Panc1 (cell line): ENCODE results near the gene HIF1A. TPM values are rescaled to one million over a fixed set of nuclear protein-coding genes. Genes with fewer than 3 reads are reported as not detected.
A peak's percentile ranks its signal among the peaks of the same experiment; 100 is the strongest.

Experiments used
- ATAC-seq: fragments of 200-7000 bp; cut with Tn5 transposase; 2 replicates; pipeline ENCODE4 v1.9.1; 2020; ENCODE audit warnings: mild to moderate bottlenecking, moderate library complexity
- BruUV-seq: library from RNA; stranded (reverse); fragments of 400-500 nt; replicated peaks from 2 replicates; lab custom pipeline; 2021; lab: Mats Ljungman, UMichigan
- CTCF ChIA-PET: fragments of 300-600 bp; sonication (Branson Sonifier 250); formaldehyde crosslinking; loops from one replicate; lab custom pipeline; 2022; ENCODE audit warnings: antibody characterized with exemption; lab: Charles Lee
- POLR2A ChIA-PET: fragments of 300-600 bp; sonication (Branson Sonifier 250); formaldehyde crosslinking; loops from one replicate; lab custom pipeline; 2022; ENCODE audit warnings: antibody characterized with exemption; lab: Charles Lee
- DNase-seq: peaks from one replicate; pipeline ENCODE4 v3.0.0-alpha.2; 2010; ENCODE audit warnings: low read depth, low spot score
- H3K27ac ChIP-seq: 2 replicates; pipeline ENCODE4 v1.5.1; 2011; ENCODE audit warnings: mild to moderate bottlenecking, low read length, inconsistent platforms
- H3K27me3 ChIP-seq: fragments of 200-500 bp; sonication (Bioruptor generic); 2 replicates; pipeline ENCODE4 v1.6.0; 2014; ENCODE audit warnings: low read length, inconsistent platforms; ENCODE audit not compliant: control insufficient read depth, insufficient read depth
- H3K36me3 ChIP-seq: fragments of 200-500 bp; sonication (Bioruptor generic); 2 replicates; pipeline ENCODE4 v1.5.1; 2014; ENCODE audit warnings: inconsistent platforms, mild to moderate bottlenecking, low read length, moderate library complexity; ENCODE audit not compliant: control insufficient read depth, insufficient read depth
- H3K4me1 ChIP-seq: 2 replicates; pipeline ENCODE4 v1.5.1; 2011; ENCODE audit warnings: inconsistent platforms, mild to moderate bottlenecking, low read length, moderate library complexity; ENCODE audit not compliant: control insufficient read depth, insufficient read depth
- H3K4me3 ChIP-seq, 2 experiments: 2 replicates each; pipeline ENCODE4 v1.5.1; 2011 to 2012; ENCODE audit warnings: low read depth in 2 of 2, low read length in 2 of 2, mild to moderate bottlenecking in 2 of 2, inconsistent platforms in 1 of 2, moderate library complexity in 1 of 2
- H3K9me3 ChIP-seq: fragments of 200-500 bp; sonication (Bioruptor generic); 2 replicates; pipeline ENCODE4 v1.5.1; 2014; ENCODE audit warnings: low read depth, mild to moderate bottlenecking, inconsistent platforms, low read length, moderate library complexity; ENCODE audit not compliant: control insufficient read depth, insufficient read depth
- POLR2AphosphoS5 ChIP-seq: IDR thresholded peaks from 2 replicates; pipeline ENCODE4 v1.6.1; 2012; ENCODE audit warnings: mild to moderate bottlenecking, low read depth, low read length, moderate library complexity
- SIN3A ChIP-seq: IDR thresholded peaks from 2 replicates; pipeline ENCODE4 v1.6.1; 2012; ENCODE audit warnings: low read depth, mild to moderate bottlenecking, low read length, moderate library complexity, borderline replicate concordance; ENCODE audit not compliant: insufficient read depth
- TCF7L2 ChIP-seq: IDR thresholded peaks from 2 replicates; pipeline ENCODE4 v1.6.1; 2011; ENCODE audit warnings: mild to moderate bottlenecking, low read depth, low read length, inconsistent platforms
- in situ Hi-C: cut with HindIII; loops from 2 replicates; pipeline ENCODE4 v1.10.0; 2016; ENCODE audit warnings: low sequenced_read_pairs, low pct_unique_long_range_greater_than_20kb
- intact Hi-C: fragments of 100-400 bp; cut with micrococcal nuclease; formaldehyde crosslinking; loops from one replicate; pipeline ENCODE4 v1.10.0; 2022; ENCODE audit not compliant: unreplicated experiment
- total RNA-seq: library from RNA; stranded (reverse); gene quantifications from one replicate; pipeline ENCODE4 v1.2.1, GENCODE V29; 2021; ENCODE audit not compliant: unreplicated experiment
- TF ChIP-seq, protein P1 (sequence below), 2 experiments: IDR thresholded peaks; 2 replicates each; pipeline ENCODE4 v1.6.1; 2011 to 2012; ENCODE audit warnings: low read depth in 2 of 2, control low read depth in 1 of 2, low read length in 1 of 2, mild to moderate bottlenecking in 1 of 2, moderate library complexity in 1 of 2; ENCODE audit not compliant: insufficient read depth in 1 of 2
- TF ChIP-seq, protein P2 (sequence below): fragments of 450-650 bp; IDR thresholded peaks from 2 replicates; pipeline ENCODE4 v1.5.1; 2017; ENCODE audit warnings: mild to moderate bottlenecking

The HIF1A gene
- total RNA-seq, 1 experiment from 2014 or later: 83.4 TPM

- peaks cover 7% of the 10 kb centered on the region; the same call in 1 of the 2 replicates for H3K36me3 ChIP-seq
- BruUV-seq: no TSS peak
- H3K4me1 ChIP-seq: peaks cover 15% of the 10 kb centered on the region
- H3K27me3 ChIP-seq: no peaks in the 10 kb centered on the region
- peak overlapping the region; percentile 82; the same call in 1 of the 2 replicates for H3K27ac ChIP-seq
- no peaks in the 10 kb centered on the region for H3K9me3 ChIP-seq
- POLR2A ChIA-PET: interaction anchor here (0.6 kb wide), 1 partner anchor 161 kb away, joined by 4 read pairs; no protein-coding TSS in a partner anchor
- TF ChIP-seq, protein P1, sequence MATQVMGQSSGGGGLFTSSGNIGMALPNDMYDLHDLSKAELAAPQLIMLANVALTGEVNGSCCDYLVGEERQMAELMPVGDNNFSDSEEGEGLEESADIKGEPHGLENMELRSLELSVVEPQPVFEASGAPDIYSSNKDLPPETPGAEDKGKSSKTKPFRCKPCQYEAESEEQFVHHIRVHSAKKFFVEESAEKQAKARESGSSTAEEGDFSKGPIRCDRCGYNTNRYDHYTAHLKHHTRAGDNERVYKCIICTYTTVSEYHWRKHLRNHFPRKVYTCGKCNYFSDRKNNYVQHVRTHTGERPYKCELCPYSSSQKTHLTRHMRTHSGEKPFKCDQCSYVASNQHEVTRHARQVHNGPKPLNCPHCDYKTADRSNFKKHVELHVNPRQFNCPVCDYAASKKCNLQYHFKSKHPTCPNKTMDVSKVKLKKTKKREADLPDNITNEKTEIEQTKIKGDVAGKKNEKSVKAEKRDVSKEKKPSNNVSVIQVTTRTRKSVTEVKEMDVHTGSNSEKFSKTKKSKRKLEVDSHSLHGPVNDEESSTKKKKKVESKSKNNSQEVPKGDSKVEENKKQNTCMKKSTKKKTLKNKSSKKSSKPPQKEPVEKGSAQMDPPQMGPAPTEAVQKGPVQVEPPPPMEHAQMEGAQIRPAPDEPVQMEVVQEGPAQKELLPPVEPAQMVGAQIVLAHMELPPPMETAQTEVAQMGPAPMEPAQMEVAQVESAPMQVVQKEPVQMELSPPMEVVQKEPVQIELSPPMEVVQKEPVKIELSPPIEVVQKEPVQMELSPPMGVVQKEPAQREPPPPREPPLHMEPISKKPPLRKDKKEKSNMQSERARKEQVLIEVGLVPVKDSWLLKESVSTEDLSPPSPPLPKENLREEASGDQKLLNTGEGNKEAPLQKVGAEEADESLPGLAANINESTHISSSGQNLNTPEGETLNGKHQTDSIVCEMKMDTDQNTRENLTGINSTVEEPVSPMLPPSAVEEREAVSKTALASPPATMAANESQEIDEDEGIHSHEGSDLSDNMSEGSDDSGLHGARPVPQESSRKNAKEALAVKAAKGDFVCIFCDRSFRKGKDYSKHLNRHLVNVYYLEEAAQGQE (IDR thresholded peaks at IDR 0.05; ENCODE audit: insufficient read depth in 1 of 2, low read depth in 2 of 2, low read length in 1 of 2): no peak
- no peak for TF ChIP-seq SIN3A
- no peak for TF ChIP-seq POLR2AphosphoS5
- TF ChIP-seq TCF7L2: no peak
- TF ChIP-seq, protein P2, sequence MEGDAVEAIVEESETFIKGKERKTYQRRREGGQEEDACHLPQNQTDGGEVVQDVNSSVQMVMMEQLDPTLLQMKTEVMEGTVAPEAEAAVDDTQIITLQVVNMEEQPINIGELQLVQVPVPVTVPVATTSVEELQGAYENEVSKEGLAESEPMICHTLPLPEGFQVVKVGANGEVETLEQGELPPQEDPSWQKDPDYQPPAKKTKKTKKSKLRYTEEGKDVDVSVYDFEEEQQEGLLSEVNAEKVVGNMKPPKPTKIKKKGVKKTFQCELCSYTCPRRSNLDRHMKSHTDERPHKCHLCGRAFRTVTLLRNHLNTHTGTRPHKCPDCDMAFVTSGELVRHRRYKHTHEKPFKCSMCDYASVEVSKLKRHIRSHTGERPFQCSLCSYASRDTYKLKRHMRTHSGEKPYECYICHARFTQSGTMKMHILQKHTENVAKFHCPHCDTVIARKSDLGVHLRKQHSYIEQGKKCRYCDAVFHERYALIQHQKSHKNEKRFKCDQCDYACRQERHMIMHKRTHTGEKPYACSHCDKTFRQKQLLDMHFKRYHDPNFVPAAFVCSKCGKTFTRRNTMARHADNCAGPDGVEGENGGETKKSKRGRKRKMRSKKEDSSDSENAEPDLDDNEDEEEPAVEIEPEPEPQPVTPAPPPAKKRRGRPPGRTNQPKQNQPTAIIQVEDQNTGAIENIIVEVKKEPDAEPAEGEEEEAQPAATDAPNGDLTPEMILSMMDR: no peak
- in situ Hi-C loops (no loop called here), intact Hi-C loops (no loop called here)
- CTCF ChIA-PET: no interaction called here
- DNase-seq (no peak), ATAC-seq (no peak)
- no peak overlapping the region for H3K4me3 ChIP-seq
These were observed 1.3 kb upstream of the HIF1A start for GRCh38 chr14:61694039-61694438.

DNA sequence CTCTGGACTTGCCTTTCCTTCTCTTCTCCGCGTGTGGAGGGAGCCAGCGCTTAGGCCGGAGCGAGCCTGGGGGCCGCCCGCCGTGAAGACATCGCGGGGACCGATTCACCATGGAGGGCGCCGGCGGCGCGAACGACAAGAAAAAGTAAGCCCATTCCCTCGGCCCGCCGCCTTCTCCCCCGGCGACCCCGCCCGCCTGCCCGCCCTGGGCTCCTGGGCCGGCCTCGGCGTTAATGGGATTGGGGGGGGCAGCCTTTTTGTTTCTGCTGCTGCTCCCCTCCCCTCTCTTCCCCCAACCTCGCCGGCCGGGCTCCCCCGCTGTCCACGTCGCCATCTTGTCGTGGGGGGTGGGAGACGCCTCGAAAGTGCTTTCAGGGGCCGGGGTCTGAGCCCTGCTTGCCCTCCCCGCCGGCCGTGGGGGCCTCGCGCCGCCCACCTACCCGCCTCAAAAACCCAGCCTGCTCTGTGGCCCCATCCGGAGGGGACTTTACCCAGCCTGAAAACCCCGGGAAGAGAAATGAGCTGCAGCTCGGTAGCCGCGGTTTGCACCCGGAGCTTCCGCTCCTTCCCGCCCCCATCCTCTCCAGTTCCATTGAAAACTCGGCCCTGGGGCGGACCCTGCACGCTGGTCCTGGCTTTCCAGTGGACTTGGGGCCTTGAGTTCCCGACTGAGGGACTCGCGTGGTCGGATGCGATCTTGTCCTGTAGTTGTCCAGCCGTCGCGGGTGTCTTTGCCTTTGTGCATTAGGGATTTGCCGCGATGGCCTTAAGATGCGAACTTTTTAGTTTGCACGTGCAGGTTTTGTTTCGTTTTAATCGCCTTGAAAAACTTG, 598 bp downstream of the HIF1A start:
- H3K27me3 ChIP-seq: no peaks in the 10 kb centered on the region
- no TSS peak for BruUV-seq
- CTCF ChIA-PET: no interaction called here
- peak; percentile 60 for ATAC-seq
- no peaks in the 10 kb centered on the region for H3K9me3 ChIP-seq
- H3K36me3 ChIP-seq: peaks cover 7% of the 10 kb centered on the region; the same call in 1 of the 2 replicates
- in situ Hi-C loops (no loop called here), intact Hi-C loops (no loop called here)
- peak overlapping the region; percentile 68 to 94 for H3K4me3 ChIP-seq
- peak overlapping the region; percentile 82 for H3K27ac ChIP-seq
- POLR2A ChIA-PET: no interaction called here
- peaks cover 15% of the 10 kb centered on the region for H3K4me1 ChIP-seq
- no peak for DNase-seq
- TF ChIP-seq SIN3A: 0 out of 2 replicates have a peak, but pooled peaks have one; percentile 12
- TF ChIP-seq POLR2AphosphoS5: no peak
- TF ChIP-seq TCF7L2: no peak
- TF ChIP-seq, protein P1 (IDR thresholded peaks at IDR 0.05; ENCODE audit: insufficient read depth in 1 of 2, low read depth in 2 of 2, low read length in 1 of 2): no peak
- TF ChIP-seq, protein P2: no peak
